GM12878 (cell line): ENCODE data around the gene CRACDL. TPM values are rescaled to one million over a fixed set of nuclear protein-coding genes. Genes with fewer than 3 reads are reported as not detected.

Experiments used
- ASH2L ChIP-seq: fragments of 300-600, 200-600 bp; sonication (generic); IDR thresholded peaks from 2 replicates; pipeline ENCODE4 v1.6.1; 2017; ENCODE audit warnings: low read depth, mild to moderate bottlenecking, borderline replicate concordance
- EP300 ChIP-seq, 2 experiments: fragments of 150-350 bp in 1 of 2; IDR thresholded peaks; 2 replicates each; pipeline ENCODE4 v1.6.1; 2011 to 2012; ENCODE audit warnings: low read depth in 2 of 2, low read length in 2 of 2, borderline replicate concordance in 1 of 2, improper control_type of control experiment in 1 of 2, inconsistent platforms in 1 of 2; ENCODE audit not compliant: control insufficient read depth in 1 of 2
- EZH2 ChIP-seq: IDR thresholded peaks from 2 replicates; pipeline ENCODE4 v1.6.1; 2012; ENCODE audit warnings: low read depth, mild to moderate bottlenecking, control low read depth, inconsistent platforms, low read length, borderline replicate concordance; ENCODE audit not compliant: control insufficient read depth
- FOS ChIP-seq: IDR thresholded peaks from 3 replicates; pipeline ENCODE4 v1.6.1; 2011; ENCODE audit warnings: borderline replicate concordance; ENCODE audit not compliant: insufficient read length; ENCODE audit errors: extremely low read depth
- HDAC2 ChIP-seq: fragments of 200-600 bp; sonication (generic); IDR thresholded peaks from 2 replicates; pipeline ENCODE4 v1.6.1; 2017
- MEF2A ChIP-seq: IDR thresholded peaks from 2 replicates; pipeline ENCODE4 v1.6.1; 2011; ENCODE audit warnings: low read depth, mild to moderate bottlenecking, low read length, moderate library complexity; ENCODE audit not compliant: insufficient read depth
- WRNIP1 ChIP-seq: IDR thresholded peaks from 2 replicates; pipeline ENCODE4 v1.6.1; 2011; ENCODE audit warnings: low read depth, low read length, improper control_type of control experiment, borderline replicate concordance
- polyA plus RNA-seq, 11 experiments: library from polyadenylated mRNA; depleted of rRNA in 4 of 11; unstranded in 6 of 11; stranded (reverse) in 5 of 11; fragments of >200 nt; fragmentation: Nextera tagmentation in 4 of 11; fragmentation: Illumina TruSeq in 1 of 11; extraction: Ambion mirVana in 4 of 11; extraction: Trizol in 1 of 11; gene quantifications; 1 replicate in 1 of 11; 2 replicates in 10 of 11; pipeline versions ENCODE4 v1.2.1 to v1.2.3, GENCODE V29; 2011 to 2016; ENCODE audit warnings: inconsistent platforms in 2 of 11, missing spikeins in 2 of 11, low read depth in 1 of 11
- total RNA-seq, 4 experiments: library from RNA; depleted of rRNA in 3 of 4; stranded (reverse); fragments of >200 nt in 3 of 4; fragmentation: Illumina TruSeq in 1 of 4; extraction: Trizol in 1 of 4; gene quantifications; 2 replicates each; pipeline versions ENCODE4 v1.2.1 to v1.2.3, GENCODE V29; 2013 to 2021
- TF ChIP-seq, protein P1 (sequence below): IDR thresholded peaks from 2 replicates; pipeline ENCODE4 v1.6.1; 2012; ENCODE audit warnings: mild to moderate bottlenecking, low read depth, low read length
- TF ChIP-seq, protein P2 (sequence below): fragments of 450-650 bp; formaldehyde crosslinking; IDR thresholded peaks from 2 replicates; pipeline ENCODE4 v1.4.0; 2022; ENCODE audit warnings: mild to moderate bottlenecking, moderate library complexity

CRACDL gene
- total and polyA plus RNA-seq, 10 of the 15 experiments (the other 5 are each of a cell fraction or from before 2014, with no cell fraction given), result 0.03 to 0.72 (median 0.14) TPM

DNA sequence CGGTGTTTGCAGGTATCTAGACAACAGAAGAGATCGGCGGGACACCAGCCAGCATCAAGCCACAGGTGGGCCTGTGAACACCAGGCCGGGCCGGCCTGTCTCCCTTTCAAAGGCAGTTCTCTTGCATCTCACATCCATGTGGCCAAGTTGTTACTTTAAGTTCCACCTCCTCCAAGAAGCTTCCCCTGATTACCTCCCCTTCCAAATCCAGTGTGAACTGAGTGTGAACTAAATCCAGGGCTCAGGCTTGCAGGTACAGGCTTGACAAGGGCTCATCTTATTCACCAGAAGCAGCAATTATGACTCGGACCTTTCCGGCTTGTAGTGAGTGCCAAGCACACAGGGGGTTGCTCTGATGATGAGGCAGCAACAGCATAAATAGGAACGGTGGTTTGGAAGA is 3.9 kb downstream of the CRACDL start (continued):
- TF ChIP-seq, protein P1, sequence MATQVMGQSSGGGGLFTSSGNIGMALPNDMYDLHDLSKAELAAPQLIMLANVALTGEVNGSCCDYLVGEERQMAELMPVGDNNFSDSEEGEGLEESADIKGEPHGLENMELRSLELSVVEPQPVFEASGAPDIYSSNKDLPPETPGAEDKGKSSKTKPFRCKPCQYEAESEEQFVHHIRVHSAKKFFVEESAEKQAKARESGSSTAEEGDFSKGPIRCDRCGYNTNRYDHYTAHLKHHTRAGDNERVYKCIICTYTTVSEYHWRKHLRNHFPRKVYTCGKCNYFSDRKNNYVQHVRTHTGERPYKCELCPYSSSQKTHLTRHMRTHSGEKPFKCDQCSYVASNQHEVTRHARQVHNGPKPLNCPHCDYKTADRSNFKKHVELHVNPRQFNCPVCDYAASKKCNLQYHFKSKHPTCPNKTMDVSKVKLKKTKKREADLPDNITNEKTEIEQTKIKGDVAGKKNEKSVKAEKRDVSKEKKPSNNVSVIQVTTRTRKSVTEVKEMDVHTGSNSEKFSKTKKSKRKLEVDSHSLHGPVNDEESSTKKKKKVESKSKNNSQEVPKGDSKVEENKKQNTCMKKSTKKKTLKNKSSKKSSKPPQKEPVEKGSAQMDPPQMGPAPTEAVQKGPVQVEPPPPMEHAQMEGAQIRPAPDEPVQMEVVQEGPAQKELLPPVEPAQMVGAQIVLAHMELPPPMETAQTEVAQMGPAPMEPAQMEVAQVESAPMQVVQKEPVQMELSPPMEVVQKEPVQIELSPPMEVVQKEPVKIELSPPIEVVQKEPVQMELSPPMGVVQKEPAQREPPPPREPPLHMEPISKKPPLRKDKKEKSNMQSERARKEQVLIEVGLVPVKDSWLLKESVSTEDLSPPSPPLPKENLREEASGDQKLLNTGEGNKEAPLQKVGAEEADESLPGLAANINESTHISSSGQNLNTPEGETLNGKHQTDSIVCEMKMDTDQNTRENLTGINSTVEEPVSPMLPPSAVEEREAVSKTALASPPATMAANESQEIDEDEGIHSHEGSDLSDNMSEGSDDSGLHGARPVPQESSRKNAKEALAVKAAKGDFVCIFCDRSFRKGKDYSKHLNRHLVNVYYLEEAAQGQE, result no peak
- TF ChIP-seq FOS (no peak), EZH2 (no peak), WRNIP1 (no peak), EP300 (IDR thresholded peaks at IDR 0.05; ENCODE audit: borderline replicate concordance in 1 of 2, control insufficient read depth in 1 of 2, low read depth in 2 of 2, low read length in 2 of 2) (no peak), HDAC2 (no peak), MEF2A (no peak), ASH2L (no peak)
- TF ChIP-seq, protein P2, sequence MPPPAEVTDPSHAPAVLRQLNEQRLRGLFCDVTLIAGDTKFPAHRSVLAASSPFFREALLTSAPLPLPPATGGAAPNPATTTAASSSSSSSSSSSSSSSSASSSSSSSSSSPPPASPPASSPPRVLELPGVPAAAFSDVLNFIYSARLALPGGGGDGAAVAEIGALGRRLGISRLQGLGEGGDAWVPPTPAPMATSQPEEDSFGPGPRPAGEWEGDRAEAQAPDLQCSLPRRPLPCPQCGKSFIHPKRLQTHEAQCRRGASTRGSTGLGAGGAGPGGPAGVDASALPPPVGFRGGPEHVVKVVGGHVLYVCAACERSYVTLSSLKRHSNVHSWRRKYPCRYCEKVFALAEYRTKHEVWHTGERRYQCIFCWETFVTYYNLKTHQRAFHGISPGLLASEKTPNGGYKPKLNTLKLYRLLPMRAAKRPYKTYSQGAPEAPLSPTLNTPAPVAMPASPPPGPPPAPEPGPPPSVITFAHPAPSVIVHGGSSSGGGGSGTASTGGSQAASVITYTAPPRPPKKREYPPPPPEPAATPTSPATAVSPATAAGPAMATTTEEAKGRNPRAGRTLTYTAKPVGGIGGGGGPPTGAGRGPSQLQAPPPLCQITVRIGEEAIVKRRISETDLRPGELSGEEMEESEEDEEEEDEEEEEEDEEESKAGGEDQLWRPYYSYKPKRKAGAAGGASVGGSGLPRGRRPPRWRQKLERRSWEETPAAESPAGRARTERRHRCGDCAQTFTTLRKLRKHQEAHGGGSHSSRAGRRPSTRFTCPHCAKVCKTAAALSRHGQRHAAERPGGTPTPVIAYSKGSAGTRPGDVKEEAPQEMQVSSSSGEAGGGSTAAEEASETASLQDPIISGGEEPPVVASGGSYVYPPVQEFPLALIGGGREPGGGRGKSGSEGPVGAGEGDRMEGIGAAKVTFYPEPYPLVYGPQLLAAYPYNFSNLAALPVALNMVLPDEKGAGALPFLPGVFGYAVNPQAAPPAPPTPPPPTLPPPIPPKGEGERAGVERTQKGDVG (CRISPR knock-in tag), result no peak
- TF ChIP-seq, all 136 proteins: peak for 0
